Measurements from ENCODE around the gene KRT35.

GRCh38 chr17:41505007-41505808 is 24.3 kb upstream of the KRT35 start, which contains the start of gene KRT13:
- TF ChIP-seq SIX5 (IDR thresholded peaks at IDR 0.05; ENCODE audit: low read depth, low read length, severe bottlenecking): no peak
- no peak for TF ChIP-seq FOXM1 (IDR thresholded peaks at IDR 0.05; ENCODE audit: low read depth, low read length)
- no peak for TF ChIP-seq RELB (IDR thresholded peaks at IDR 0.05; ENCODE audit: low read depth)
- no peak for TF ChIP-seq POLR2A (IDR thresholded peaks at IDR 0.05; ENCODE audit: low read depth, low read length)
- no peak for TF ChIP-seq ZNF207 (IDR thresholded peaks at IDR 0.05; ENCODE audit: borderline replicate concordance)
- TF ChIP-seq ELK1 (IDR thresholded peaks at IDR 0.05; ENCODE audit: low read depth, low read length): no peak
- TF ChIP-seq KDM1A (IDR thresholded peaks at IDR 0.05; ENCODE audit: borderline replicate concordance): no peak
- no peak for TF ChIP-seq SKIL (IDR thresholded peaks at IDR 0.05; ENCODE audit: low read depth, poor library complexity, severe bottlenecking)
- TF ChIP-seq, protein P1, sequence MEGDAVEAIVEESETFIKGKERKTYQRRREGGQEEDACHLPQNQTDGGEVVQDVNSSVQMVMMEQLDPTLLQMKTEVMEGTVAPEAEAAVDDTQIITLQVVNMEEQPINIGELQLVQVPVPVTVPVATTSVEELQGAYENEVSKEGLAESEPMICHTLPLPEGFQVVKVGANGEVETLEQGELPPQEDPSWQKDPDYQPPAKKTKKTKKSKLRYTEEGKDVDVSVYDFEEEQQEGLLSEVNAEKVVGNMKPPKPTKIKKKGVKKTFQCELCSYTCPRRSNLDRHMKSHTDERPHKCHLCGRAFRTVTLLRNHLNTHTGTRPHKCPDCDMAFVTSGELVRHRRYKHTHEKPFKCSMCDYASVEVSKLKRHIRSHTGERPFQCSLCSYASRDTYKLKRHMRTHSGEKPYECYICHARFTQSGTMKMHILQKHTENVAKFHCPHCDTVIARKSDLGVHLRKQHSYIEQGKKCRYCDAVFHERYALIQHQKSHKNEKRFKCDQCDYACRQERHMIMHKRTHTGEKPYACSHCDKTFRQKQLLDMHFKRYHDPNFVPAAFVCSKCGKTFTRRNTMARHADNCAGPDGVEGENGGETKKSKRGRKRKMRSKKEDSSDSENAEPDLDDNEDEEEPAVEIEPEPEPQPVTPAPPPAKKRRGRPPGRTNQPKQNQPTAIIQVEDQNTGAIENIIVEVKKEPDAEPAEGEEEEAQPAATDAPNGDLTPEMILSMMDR (IDR thresholded peaks at IDR 0.05 in 2 of 3, conservative IDR thresholded peaks at IDR 0.05 in 1 of 3; ENCODE audit: control insufficient read depth in 2 of 3, extremely low read depth in 1 of 3, insufficient read depth in 1 of 3, low read depth in 3 of 3, low read length in 3 of 3): no peak

All from GM12878 (cell line).